AG09309 (cell line): ENCODE results near the gene PTPRT.

Experiments used
- DNase-seq: peaks from one replicate; pipeline ENCODE4 v3.0.0-alpha.2; 2010; ENCODE audit warnings: low read depth
- H3K4me3 ChIP-seq: 2 replicates; pipeline ENCODE4 v1.5.1; 2011; ENCODE audit warnings: mild to moderate bottlenecking, low read depth, low read length, moderate library complexity; ENCODE audit not compliant: control insufficient read depth
- CTCF ChIP-seq: IDR thresholded peaks from 2 replicates; pipeline ENCODE4 v1.5.1; 2011; ENCODE audit warnings: mild to moderate bottlenecking, low read depth, low read length, inconsistent platforms; ENCODE audit not compliant: insufficient read depth, control insufficient read depth; ENCODE audit errors: missing control alignments

The PTPRT gene

DNA sequence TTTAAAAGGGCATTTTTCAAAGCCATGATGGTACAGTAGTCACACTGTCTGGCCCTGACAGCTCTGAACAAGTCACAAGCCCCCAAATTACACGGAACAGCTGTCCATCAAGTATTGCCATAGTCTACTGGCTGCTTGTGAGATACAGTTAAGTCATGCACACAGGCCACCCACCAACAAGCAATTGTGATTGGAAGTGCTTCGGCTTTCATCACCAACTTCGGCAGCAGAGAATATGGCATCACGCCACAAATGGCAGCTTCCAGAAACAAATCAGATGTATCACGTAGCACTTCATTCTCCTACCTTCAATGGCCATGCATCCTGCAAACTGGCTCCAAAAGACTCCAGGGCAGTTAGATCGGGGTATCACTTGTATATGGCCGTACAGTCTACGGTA, 160.5 kb downstream of the PTPRT start:
- DNase-seq = no peak
- no peak overlapping the region for H3K4me3 ChIP-seq
- no peak for TF ChIP-seq CTCF

- TF ChIP-seq CTCF = no peak
- DNase-seq = no peak
- H3K4me3 ChIP-seq = no peak overlapping the region
These were observed 161.2 kb downstream of the PTPRT start for GRCh38 chr20:43028470-43028869.

DNA sequence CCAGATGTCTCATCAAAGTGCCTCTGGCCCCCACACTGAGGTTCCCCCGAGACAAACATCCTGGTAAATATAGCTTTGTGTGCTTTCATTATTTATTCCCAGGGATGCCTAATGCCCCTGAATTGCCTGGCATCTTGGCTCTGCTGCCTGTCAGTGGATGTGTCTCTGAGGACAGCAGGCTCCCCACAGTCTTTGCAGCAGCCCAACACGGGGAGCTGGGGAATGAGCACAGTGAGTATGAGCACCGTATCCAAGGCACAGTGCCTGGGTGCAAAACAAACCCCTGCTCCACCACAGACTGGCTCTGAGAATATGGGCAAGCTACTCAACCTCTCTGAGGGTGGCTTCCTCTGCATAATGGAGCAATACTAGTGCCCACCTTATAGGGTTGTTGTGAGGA, 165.9 kb downstream of the PTPRT start:
- no peak for TF ChIP-seq CTCF
- no peak overlapping the region for H3K4me3 ChIP-seq
- DNase-seq = no peak

GRCh38 chr20:43022568-43022967, 167.1 kb downstream of the PTPRT start:
- no peak overlapping the region for H3K4me3 ChIP-seq
- no peak for TF ChIP-seq CTCF
- DNase-seq = no peak

DNA sequence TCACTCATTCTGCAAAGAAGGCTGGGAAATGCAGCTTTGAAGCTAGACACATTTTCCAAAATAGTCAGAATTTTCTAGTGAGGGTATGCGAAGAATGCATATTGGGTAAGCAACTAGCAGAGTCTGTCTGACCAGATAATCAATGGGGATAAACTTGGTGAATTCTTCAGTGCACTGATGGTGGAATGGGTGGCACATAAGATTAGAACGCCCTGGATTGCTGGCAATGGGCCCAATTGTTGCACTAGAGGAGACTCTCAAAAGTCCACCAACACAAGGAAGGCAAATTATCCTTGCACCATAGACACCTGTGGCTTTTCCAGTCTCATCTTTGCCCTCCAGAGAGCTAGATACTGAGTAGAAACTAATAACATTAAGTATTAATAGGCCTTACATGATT, 167.6 kb downstream of the PTPRT start:
- TF ChIP-seq CTCF = no peak
- H3K4me3 ChIP-seq = no peak overlapping the region
- DNase-seq = no peak

GRCh38 chr20:43017241-43018030, 172.3 kb downstream of the PTPRT start:
- TF ChIP-seq CTCF = no peak
- H3K4me3 ChIP-seq = no peak overlapping the region

GRCh38 chr20:43016257-43016656, 173.4 kb downstream of the PTPRT start:
- no peak for TF ChIP-seq CTCF
- H3K4me3 ChIP-seq = no peak overlapping the region
- DNase-seq = no peak

More at GRCh38 chr20:43017241-43018030, 172.3 kb downstream of the PTPRT start:
- no peak for DNase-seq
